ENCODE results near the gene MACO1.

- TF ChIP-seq CTCF (IDR thresholded peaks at IDR 0.05 in 4 of 5, conservative IDR thresholded peaks at IDR 0.05 in 1 of 5) (no peak), POLR2A (IDR thresholded peaks at IDR 0.05) (no peak)
Measured at GRCh38 chr1:25522031-25522655, 91.4 kb downstream of the MACO1 start.

All from gastrocnemius medialis (tissue), 4 donors.